Lung microvascular endothelial cell (primary cell): ENCODE results near the gene NKD2. TPM values are rescaled to one million over a fixed set of nuclear protein-coding genes. Genes with fewer than 3 reads are reported as not detected.
"Not testable (repeated sequence)": the region's sequence is repeated elsewhere in the genome, so short reads cannot be mapped to it uniquely, and the experiment has no call there.

Experiments used
- DNase-seq, 2 donors: peaks; one replicate each; pipeline versions ENCODE4 v3.0.0 to v3.0.0-alpha.2; 2010; ENCODE audit warnings: low read depth in 2 of 2
- total RNA-seq: library from RNA; depleted of rRNA; stranded (reverse); fragments of >200 nt; gene quantifications from 2 replicates; pipeline ENCODE4 v1.2.1, GENCODE V29; 2014

Gene NKD2
- total RNA-seq, 1 donor from 2014 or later: 0.79 TPM

- DNase-seq: no peak
Observed at GRCh38 chr5:1013238-1013947, 4.8 kb downstream of the NKD2 start.

GRCh38 chr5:1013948-1014301 lies 5.3 kb downstream of the NKD2 start:
- DNase-seq: no peak

- no peak for DNase-seq
Observed at GRCh38 chr5:1014346-1014745, 5.7 kb downstream of the NKD2 start.

DNA sequence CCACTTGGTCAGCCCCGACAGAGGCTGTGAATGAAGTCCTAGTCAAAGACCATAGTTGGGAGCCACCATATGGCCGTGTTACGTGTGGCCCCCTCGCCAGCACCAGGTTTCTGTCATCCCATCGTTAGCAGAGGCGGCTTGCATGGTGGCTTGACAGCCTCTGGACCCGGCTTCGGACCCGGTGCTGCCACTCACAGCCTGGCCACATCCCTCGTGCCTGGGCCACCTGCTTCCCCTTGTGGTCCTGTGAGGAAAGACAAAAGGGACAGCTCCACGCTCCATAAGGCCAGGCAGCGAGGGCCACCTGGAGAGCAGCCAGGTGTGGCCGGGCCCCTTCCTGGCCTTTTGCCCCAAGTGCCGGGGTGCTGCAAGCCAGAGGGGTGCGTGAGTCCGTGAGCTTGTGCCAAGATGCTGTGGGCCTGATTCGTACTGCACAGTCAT lies 6.2 kb downstream of the NKD2 start:
- no peak for DNase-seq

DNA sequence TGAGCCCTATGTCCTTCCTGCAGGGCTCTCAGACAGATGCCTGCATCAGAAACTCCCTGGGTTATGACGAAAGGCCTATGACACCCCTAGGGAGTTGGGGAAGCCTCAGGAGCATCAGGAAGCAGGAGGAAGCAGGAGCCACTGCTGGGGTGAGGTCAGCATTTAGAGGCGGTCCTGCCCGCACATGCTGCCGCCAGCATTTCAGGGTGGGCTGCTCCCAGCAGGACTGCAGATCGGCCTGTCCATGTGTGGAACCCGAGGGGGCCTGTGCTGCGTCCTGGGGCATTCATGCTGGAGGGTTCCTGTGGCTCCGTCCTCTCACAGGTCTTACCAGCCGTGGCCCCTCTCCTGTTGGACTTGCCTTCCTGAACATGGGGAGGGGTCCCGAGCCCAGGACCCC lies 6.9 kb downstream of the NKD2 start:
- no peak for DNase-seq

DNA sequence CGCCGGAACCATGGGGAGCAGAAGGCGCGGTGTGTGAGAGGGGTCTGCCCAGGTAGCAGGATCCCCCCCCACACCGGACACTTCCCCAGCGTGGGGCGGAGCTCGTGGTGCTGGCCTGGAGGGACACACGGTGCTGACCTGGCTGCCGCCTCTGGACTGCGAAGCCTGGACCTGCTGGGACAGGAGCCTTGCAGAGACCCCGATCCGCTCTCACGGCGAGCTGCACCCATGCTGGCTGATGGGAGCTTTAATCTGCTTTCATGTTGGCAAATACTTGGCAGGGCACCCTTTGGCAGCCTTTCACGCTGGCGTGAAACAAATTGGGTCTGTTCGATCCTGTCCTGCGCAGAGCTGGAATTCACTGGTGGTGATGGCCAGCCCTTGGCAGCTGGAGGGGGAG lies 7.4 kb downstream of the NKD2 start:
- DNase-seq: no peak

GRCh38 chr5:1016476-1016875 lies 7.9 kb downstream of the NKD2 start:
- no peak for DNase-seq

- DNase-seq: no peak
Observed at GRCh38 chr5:1017056-1017455, 8.5 kb downstream of the NKD2 start.

GRCh38 chr5:1017691-1018455 lies 9.3 kb downstream of the NKD2 start:
- no peak for DNase-seq

- DNase-seq: no peak
Observed at GRCh38 chr5:1018596-1018995, 10.0 kb downstream of the NKD2 start.

DNA sequence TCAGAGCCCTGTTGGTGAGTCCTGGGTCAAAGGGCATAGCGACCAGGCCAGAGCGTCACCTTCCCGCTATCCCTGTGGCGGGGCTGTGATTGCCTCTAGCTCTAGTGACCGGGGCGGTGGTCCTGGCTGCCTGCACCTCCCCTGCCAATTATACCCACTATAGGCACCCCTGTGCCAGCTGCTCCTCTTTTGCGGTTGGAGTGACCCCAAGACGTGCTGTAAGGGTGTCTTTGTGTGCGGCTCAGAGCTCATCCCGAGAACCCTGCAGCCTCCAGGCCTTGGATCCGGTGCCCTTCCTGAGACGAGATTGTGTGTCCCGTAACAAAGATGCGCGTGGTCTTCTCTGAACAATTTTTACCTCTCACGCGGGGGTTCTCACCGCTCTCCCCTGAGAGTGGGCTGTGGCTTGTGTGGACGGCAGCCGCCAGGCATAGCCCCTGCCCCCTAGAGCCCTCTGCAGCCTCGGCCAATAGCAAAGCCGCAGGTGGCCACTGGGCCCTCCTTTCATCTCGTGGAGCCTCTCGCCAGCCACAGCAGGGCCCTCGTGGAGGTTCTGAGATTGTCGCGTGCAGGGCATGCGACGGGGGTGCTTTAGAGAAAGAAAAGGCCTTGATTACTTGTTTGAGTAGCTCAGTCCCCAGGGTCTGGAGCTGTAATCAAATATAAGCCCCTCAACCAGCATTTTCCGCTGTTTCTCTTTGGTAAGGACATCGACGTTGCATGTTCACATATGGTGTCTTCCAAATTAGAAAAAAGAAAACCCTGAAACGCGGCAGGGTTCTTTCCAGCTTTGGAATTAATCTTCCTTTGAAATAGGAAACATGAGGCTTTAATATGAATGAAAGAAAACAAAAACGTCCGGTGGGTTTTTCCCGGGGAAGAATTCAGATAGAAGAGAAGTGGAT lies 10.7 kb downstream of the NKD2 start:
- DNase-seq: no peak

GRCh38 chr5:1020452-1020961 lies 11.9 kb downstream of the NKD2 start:
- no peak for DNase-seq

- DNase-seq: no peak
Observed at GRCh38 chr5:1021136-1021968, 12.8 kb downstream of the NKD2 start.

GRCh38 chr5:1021969-1022336 lies 13.4 kb downstream of the NKD2 start:
- not testable (repeated sequence) for DNase-seq

DNA sequence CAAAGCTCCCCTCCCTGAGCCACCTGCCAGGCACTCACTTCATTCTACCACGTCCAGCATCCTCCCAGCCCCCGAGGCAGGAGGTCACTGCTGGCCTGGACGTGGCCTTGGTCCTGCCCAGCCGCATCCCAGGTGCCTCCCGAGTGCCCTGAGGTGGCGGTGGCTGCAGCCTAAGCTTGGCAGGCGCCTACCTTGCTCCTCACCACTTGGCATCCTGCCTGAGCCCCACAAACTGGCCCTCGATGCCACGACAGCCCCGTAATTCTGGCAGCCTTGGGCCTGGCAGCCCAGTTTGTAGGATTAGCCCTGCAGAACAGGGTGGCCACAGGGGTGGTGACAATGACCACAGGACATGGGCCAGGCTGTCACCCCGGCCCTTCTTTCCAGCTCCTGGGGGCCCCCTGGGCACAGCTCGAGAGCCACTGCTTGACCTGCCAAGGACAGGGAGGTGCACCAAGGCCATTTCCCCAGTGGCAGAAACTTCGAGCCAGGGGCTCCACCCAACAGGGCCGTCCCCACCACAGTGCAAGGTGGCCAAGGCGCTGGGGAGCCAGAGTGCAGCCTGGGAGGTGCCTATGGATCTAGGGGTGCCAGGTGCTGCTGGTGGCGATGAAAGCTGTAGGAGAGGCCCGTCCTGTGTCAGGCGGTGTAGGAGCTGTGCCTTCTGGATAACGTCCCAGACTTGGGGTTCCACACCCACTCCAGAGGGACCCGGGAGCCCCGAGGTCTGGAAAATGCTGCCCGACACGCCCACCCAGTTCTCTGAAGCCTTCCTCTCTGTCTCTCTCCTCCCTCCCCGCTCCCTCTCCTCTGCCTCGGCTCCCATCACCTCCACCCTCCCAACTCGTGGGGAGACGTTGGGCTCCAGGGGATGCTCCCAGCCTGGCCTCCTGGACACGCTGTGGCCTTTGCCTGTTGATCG lies 18.4 kb downstream of the NKD2 start:
- DNase-seq: no peak

GRCh38 chr5:1027631-1028441 lies 19.2 kb downstream of the NKD2 start:
- DNase-seq: no peak

GRCh38 chr5:1028481-1029281 lies 20.1 kb downstream of the NKD2 start:
- DNase-seq: no peak

DNA sequence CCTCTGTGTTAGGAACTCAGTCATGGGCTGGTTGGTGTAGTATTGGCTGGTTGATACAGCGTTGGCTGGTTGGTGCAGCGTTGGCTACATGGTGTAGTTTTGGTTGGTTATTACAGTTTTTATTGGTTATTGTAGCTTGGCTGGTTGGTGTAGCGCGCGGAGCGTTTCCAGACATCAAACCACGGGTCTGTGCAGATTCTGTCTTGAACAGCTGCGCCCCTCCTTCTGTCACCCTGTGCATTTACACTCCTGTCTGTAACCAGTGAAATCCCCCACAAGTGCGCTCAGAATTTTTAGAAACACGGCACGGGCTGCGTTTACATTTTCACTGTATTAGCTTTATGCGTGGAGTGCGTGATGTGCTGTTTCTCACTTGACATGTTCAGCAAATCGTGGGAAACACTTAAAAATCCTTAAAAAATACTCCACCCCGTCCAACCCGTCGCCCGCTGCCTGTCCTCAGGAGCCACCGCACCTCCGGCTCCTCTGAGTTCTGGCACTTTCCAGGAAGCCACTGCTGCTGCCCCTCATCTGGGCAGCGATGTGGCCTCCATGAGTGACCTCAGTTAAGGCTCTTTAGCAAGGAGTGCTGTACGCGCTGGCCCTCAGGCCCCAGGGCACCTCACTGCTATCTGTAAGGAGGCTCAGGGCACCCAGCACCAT lies 20.8 kb downstream of the NKD2 start:
- no peak for DNase-seq
